GM21526 (cell line): ENCODE results near the gene POLA2.
"Not testable (repeated sequence)": the region's sequence is repeated elsewhere in the genome, so short reads cannot be mapped to it uniquely, and the experiment has no call there.

Experiments used
- ATAC-seq: cut with Tn5 transposase; IDR thresholded peaks from one replicate; pipeline ENCODE4 v1.9.1; 2021; ENCODE audit warnings: moderate library complexity; ENCODE audit not compliant: unreplicated experiment, low FRiP score

The POLA2 gene

GRCh38 chr11:65325435-65325834, 63.7 kb downstream of the POLA2 start:
- ATAC-seq, result no peak

- no peak for ATAC-seq
Observed at GRCh38 chr11:65327021-65327420, 65.3 kb downstream of the POLA2 start.

- no peak for ATAC-seq
Observed at GRCh38 chr11:65329478-65329877, 67.7 kb downstream of the POLA2 start.

GRCh38 chr11:65329944-65330403, 68.2 kb downstream of the POLA2 start:
- no peak for ATAC-seq

GRCh38 chr11:65330544-65330943, 68.8 kb downstream of the POLA2 start:
- ATAC-seq, result no peak

- ATAC-seq, result not testable (repeated sequence)
Observed at GRCh38 chr11:65332591-65332990, 70.8 kb downstream of the POLA2 start.

- ATAC-seq, result no peak
Observed at GRCh38 chr11:65334696-65335295, 73.0 kb downstream of the POLA2 start.

GRCh38 chr11:65338676-65339075, 76.9 kb downstream of the POLA2 start:
- no peak for ATAC-seq

- ATAC-seq, result no peak
Observed at GRCh38 chr11:65340226-65340625, 78.5 kb downstream of the POLA2 start.

- no peak for ATAC-seq
Observed at GRCh38 chr11:65341856-65342255, 80.1 kb downstream of the POLA2 start.
